GM13977 (cell line): Measurements from ENCODE around the gene PI4KB.

Experiments used
- DNase-seq: peaks from one replicate; pipeline ENCODE4 v3.0.0; 2012; ENCODE audit warnings: low spot score
- CTCF ChIP-seq: IDR thresholded peaks from 2 replicates; pipeline ENCODE4 v1.5.1; 2012; ENCODE audit warnings: mild to moderate bottlenecking, control low read depth; ENCODE audit not compliant: insufficient read depth; ENCODE audit errors: extremely low read depth, missing control alignments
- in situ Hi-C: fragments of 300-500 bp; cut with MboI; formaldehyde crosslinking; loops from one replicate; pipeline ENCODE4 v1.12.0; 2022; ENCODE audit warnings: low sequenced_read_pairs, low pct_unique_long_range_greater_than_20kb, mixed read lengths, inconsistent platforms; ENCODE audit not compliant: unreplicated experiment

PI4KB gene

GRCh38 chr1:151315565-151316235 lies 11.5 kb downstream of the PI4KB start:
- in situ Hi-C loops = no loop called here
- TF ChIP-seq CTCF = no peak
- no peak for DNase-seq

GRCh38 chr1:151314137-151314875 lies 12.9 kb downstream of the PI4KB start:
- in situ Hi-C loops = no loop called here
- no peak for DNase-seq
- no peak for TF ChIP-seq CTCF

GRCh38 chr1:151313501-151313900 lies 13.7 kb downstream of the PI4KB start:
- in situ Hi-C loops = no loop called here
- TF ChIP-seq CTCF = no peak
- DNase-seq = no peak

GRCh38 chr1:151312826-151313225 lies 14.4 kb downstream of the PI4KB start:
- in situ Hi-C loops = no loop called here
- TF ChIP-seq CTCF = no peak
- DNase-seq = no peak

GRCh38 chr1:151312411-151312810 lies 14.8 kb downstream of the PI4KB start:
- no peak for TF ChIP-seq CTCF
- in situ Hi-C loops = no loop called here
- DNase-seq = no peak

- in situ Hi-C loops = no loop called here
- no peak for DNase-seq
- no peak for TF ChIP-seq CTCF
Measured at GRCh38 chr1:151311589-151312331, 15.5 kb downstream of the PI4KB start.
